Measurements from ENCODE around the gene ELF1. TPM values are rescaled to one million over a fixed set of nuclear protein-coding genes. Genes with fewer than 3 reads are reported as not detected.

Gene ELF1
- total and polyA plus RNA-seq, 10 of the 15 experiments (the other 5 are each of a cell fraction or from before 2014, with no cell fraction given): 43.3 to 97.6 (median 55.7) TPM

DNA sequence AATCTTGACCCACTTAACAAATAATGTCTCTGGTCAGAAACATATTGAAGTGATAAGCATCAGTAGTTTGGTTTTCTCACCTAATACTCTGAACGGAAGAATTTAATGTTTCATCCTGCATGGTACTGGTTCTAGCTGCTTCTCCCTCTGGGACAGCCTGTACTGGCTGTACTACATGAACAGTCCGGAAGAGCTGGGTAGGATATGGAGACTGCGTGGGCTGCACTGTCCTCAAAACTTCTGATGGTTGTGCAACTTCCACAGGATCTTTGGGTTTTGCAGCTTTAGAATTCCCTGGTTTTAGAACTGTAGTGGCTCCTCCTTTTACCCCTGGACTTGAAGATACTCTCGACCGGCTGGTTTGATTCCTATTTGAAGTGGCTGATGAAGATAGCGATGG, 78.3 kb downstream of the ELF1 start:
- no peaks in the 10 kb centered on the region for H4K20me1 ChIP-seq (ENCODE audit: control insufficient read depth, insufficient read depth)
- 88% methylated on average over 6 of the region's 6 CpGs for WGBS (ENCODE audit: insufficient coverage, insufficient replicate concordance, low lambda C conversion rate, missing lambda C conversion rate)
- DNase-seq (ENCODE audit: low read depth, low spot score): no peak
- POLR2A ChIA-PET: no interaction called here
- no peak overlapping the region for H3K9ac ChIP-seq (ENCODE audit: control insufficient read depth, insufficient read depth, low read length)
- no peaks in the 10 kb centered on the region for H3K4me1 ChIP-seq (ENCODE audit: control insufficient read depth, insufficient read depth, low read length)
- TF ChIP-seq NR2C2 (IDR thresholded peaks at IDR 0.05; ENCODE audit: borderline replicate concordance, control insufficient read depth, insufficient read length, low read depth) (no peak), CHD1 (IDR thresholded peaks at IDR 0.05; ENCODE audit: low read depth, low read length) (no peak), RAD51 (IDR thresholded peaks at IDR 0.05) (no peak), ESRRA (IDR thresholded peaks at IDR 0.05; ENCODE audit: low read length) (no peak), ZNF207 (IDR thresholded peaks at IDR 0.05; ENCODE audit: borderline replicate concordance) (no peak), KLF5 (IDR thresholded peaks at IDR 0.05; ENCODE audit: partially characterized antibody) (no peak), NFIC (IDR thresholded peaks at IDR 0.05; ENCODE audit: low read depth, low read length) (no peak), ATF7 (IDR thresholded peaks at IDR 0.05; ENCODE audit: low read depth) (no peak), NR2F1 (conservative IDR thresholded peaks at IDR 0.05) (no peak), FOS (IDR thresholded peaks at IDR 0.05; ENCODE audit: borderline replicate concordance, extremely low read depth, insufficient read length) (no peak)
- TF ChIP-seq, protein P1, sequence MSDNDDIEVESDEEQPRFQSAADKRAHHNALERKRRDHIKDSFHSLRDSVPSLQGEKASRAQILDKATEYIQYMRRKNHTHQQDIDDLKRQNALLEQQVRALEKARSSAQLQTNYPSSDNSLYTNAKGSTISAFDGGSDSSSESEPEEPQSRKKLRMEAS (IDR thresholded peaks at IDR 0.05; ENCODE audit: low read depth, low read length): no peak
- TF ChIP-seq, protein P2, sequence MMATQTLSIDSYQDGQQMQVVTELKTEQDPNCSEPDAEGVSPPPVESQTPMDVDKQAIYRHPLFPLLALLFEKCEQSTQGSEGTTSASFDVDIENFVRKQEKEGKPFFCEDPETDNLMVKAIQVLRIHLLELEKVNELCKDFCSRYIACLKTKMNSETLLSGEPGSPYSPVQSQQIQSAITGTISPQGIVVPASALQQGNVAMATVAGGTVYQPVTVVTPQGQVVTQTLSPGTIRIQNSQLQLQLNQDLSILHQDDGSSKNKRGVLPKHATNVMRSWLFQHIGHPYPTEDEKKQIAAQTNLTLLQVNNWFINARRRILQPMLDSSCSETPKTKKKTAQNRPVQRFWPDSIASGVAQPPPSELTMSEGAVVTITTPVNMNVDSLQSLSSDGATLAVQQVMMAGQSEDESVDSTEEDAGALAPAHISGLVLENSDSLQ (IDR thresholded peaks at IDR 0.05): no peak
- TF ChIP-seq, protein P3, sequence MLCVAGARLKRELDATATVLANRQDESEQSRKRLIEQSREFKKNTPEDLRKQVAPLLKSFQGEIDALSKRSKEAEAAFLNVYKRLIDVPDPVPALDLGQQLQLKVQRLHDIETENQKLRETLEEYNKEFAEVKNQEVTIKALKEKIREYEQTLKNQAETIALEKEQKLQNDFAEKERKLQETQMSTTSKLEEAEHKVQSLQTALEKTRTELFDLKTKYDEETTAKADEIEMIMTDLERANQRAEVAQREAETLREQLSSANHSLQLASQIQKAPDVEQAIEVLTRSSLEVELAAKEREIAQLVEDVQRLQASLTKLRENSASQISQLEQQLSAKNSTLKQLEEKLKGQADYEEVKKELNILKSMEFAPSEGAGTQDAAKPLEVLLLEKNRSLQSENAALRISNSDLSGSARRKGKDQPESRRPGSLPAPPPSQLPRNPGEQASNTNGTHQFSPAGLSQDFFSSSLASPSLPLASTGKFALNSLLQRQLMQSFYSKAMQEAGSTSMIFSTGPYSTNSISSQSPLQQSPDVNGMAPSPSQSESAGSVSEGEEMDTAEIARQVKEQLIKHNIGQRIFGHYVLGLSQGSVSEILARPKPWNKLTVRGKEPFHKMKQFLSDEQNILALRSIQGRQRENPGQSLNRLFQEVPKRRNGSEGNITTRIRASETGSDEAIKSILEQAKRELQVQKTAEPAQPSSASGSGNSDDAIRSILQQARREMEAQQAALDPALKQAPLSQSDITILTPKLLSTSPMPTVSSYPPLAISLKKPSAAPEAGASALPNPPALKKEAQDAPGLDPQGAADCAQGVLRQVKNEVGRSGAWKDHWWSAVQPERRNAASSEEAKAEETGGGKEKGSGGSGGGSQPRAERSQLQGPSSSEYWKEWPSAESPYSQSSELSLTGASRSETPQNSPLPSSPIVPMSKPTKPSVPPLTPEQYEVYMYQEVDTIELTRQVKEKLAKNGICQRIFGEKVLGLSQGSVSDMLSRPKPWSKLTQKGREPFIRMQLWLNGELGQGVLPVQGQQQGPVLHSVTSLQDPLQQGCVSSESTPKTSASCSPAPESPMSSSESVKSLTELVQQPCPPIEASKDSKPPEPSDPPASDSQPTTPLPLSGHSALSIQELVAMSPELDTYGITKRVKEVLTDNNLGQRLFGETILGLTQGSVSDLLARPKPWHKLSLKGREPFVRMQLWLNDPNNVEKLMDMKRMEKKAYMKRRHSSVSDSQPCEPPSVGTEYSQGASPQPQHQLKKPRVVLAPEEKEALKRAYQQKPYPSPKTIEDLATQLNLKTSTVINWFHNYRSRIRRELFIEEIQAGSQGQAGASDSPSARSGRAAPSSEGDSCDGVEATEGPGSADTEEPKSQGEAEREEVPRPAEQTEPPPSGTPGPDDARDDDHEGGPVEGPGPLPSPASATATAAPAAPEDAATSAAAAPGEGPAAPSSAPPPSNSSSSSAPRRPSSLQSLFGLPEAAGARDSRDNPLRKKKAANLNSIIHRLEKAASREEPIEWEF (IDR thresholded peaks at IDR 0.05; ENCODE audit: insufficient replicate concordance, low read depth, low read length): no peak
- TF ChIP-seq, protein P4, sequence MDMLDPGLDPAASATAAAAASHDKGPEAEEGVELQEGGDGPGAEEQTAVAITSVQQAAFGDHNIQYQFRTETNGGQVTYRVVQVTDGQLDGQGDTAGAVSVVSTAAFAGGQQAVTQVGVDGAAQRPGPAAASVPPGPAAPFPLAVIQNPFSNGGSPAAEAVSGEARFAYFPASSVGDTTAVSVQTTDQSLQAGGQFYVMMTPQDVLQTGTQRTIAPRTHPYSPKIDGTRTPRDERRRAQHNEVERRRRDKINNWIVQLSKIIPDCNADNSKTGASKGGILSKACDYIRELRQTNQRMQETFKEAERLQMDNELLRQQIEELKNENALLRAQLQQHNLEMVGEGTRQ (IDR thresholded peaks at IDR 0.05; ENCODE audit: borderline replicate concordance, low read depth, low read length): no peak
- H3K27me3 ChIP-seq (replicated peaks in 1 of 2; ENCODE audit: control insufficient read depth in 2 of 2, insufficient read depth in 2 of 2, low read length in 1 of 2): no peaks in the 10 kb centered on the region
- H3K4me3 ChIP-seq: no peak overlapping the region
- no peak overlapping the region for H2AFZ ChIP-seq (ENCODE audit: control insufficient read depth, low read depth, low read length)
- H3K4me2 ChIP-seq (ENCODE audit: control insufficient read depth, insufficient read depth): no peak overlapping the region
- CTCF ChIA-PET: no interaction called here
- SMC1A ChIA-PET (ENCODE audit: uncharacterized antibody, unreplicated experiment): interaction anchor here (1.2 kb wide), 1 partner anchor 19 kb away, joined by 3 read pairs; no protein-coding TSS in a partner anchor
- no peak overlapping the region for H3K27ac ChIP-seq (ENCODE audit: control insufficient read depth, insufficient read depth)
- in situ Hi-C loops (cut with MboI) (no loop called here), intact Hi-C loops (cut with micrococcal nuclease; ENCODE audit: unreplicated experiment) (no loop called here)
- no peak for ATAC-seq
- H3K36me3 ChIP-seq (ENCODE audit: control insufficient read depth in 2 of 2, insufficient read depth in 2 of 2, low read length in 1 of 2): peaks cover 6 to 42% of the 10 kb centered on the region in 2 experiments
- no peaks in the 10 kb centered on the region for H3K9me3 ChIP-seq (replicated peaks; ENCODE audit: control insufficient read depth, insufficient read depth, low read length)
- TSS peak; percentile 4 for BruUV-seq (replicated peaks)
- RAD21 ChIA-PET (ENCODE audit: unreplicated experiment): no interaction called here
- H3K79me2 ChIP-seq (ENCODE audit: control insufficient read depth, insufficient read depth, low read length): peaks cover 3% of the 10 kb centered on the region
- no peak for FAIRE-seq
